ENCODE data around the gene OR8B3.

OR8B3 gene

GRCh38 chr11:124429599-124429998 lies 30.8 kb upstream of the OR8B3 start:
- H3K27ac ChIP-seq (ENCODE audit: low read depth, low read length, poor library complexity, severe bottlenecking), result no peak overlapping the region
- no peaks in the 10 kb centered on the region for H4K20me1 ChIP-seq (ENCODE audit: insufficient read depth, low read length)
- H3K9me2 ChIP-seq (ENCODE audit: low read depth, low read length), result no peaks in the 10 kb centered on the region
- no peaks in the 10 kb centered on the region for H3K4me1 ChIP-seq (ENCODE audit: insufficient read depth, low read length, severe bottlenecking)
- no peak overlapping the region for H3K9ac ChIP-seq (ENCODE audit: low read length)
- no peaks in the 10 kb centered on the region for H3K9me3 ChIP-seq (ENCODE audit: low read length)
- no peak overlapping the region for H3K4me3 ChIP-seq (ENCODE audit: low read depth, low read length, poor library complexity, severe bottlenecking)
- no peaks in the 10 kb centered on the region for H3K27me3 ChIP-seq (ENCODE audit: insufficient read depth, low read length)
- H3K4me2 ChIP-seq (ENCODE audit: low read length), result no peak overlapping the region
- no peaks in the 10 kb centered on the region for H3K79me2 ChIP-seq (ENCODE audit: insufficient read depth, low read length)
- H2AFZ ChIP-seq (ENCODE audit: low read length), result no peak overlapping the region
- TF ChIP-seq CTCF (IDR thresholded peaks at IDR 0.05; ENCODE audit: low read length) (no peak), EZH2 (IDR thresholded peaks at IDR 0.05; ENCODE audit: borderline replicate concordance, low read length) (no peak)
- H3F3A ChIP-seq (ENCODE audit: insufficient read depth, low read length), result no peaks in the 10 kb centered on the region
- no peaks in the 10 kb centered on the region for H3K36me3 ChIP-seq (ENCODE audit: insufficient read depth, low read length)

- H3K9me2 ChIP-seq (ENCODE audit: low read depth, low read length), result no peaks in the 10 kb centered on the region
- TF ChIP-seq EZH2 (IDR thresholded peaks at IDR 0.05; ENCODE audit: borderline replicate concordance, low read length) (no peak), CTCF (IDR thresholded peaks at IDR 0.05; ENCODE audit: low read length) (no peak)
- no peak within 1 kb of the TSS for H3K4me2 ChIP-seq (ENCODE audit: low read length)
- no peak within 1 kb of the TSS for H2AFZ ChIP-seq (ENCODE audit: low read length)
- no peaks in the 10 kb centered on the region for H3K79me2 ChIP-seq (ENCODE audit: insufficient read depth, low read length)
- H4K20me1 ChIP-seq (ENCODE audit: insufficient read depth, low read length), result no peaks in the 10 kb centered on the region
- H3K27ac ChIP-seq (ENCODE audit: low read depth, low read length, poor library complexity, severe bottlenecking), result no peak within 1 kb of the TSS
- H3K4me3 ChIP-seq (ENCODE audit: low read depth, low read length, poor library complexity, severe bottlenecking), result no peak within 1 kb of the TSS
- no peaks in the 10 kb centered on the region for H3K36me3 ChIP-seq (ENCODE audit: insufficient read depth, low read length)
- H3K27me3 ChIP-seq (ENCODE audit: insufficient read depth, low read length), result no peaks in the 10 kb centered on the region
- no peaks in the 10 kb centered on the region for H3K4me1 ChIP-seq (ENCODE audit: insufficient read depth, low read length, severe bottlenecking)
- H3F3A ChIP-seq (ENCODE audit: insufficient read depth, low read length), result no peaks in the 10 kb centered on the region
- no peak within 1 kb of the TSS for H3K9ac ChIP-seq (ENCODE audit: low read length)
- no peaks in the 10 kb centered on the region for H3K9me3 ChIP-seq (ENCODE audit: low read length)
Measured at GRCh38 chr11:124424384-124424921, 25.6 kb upstream of the OR8B3 start, which contains the start of gene OR8B4. TSS of gene OR8B4 (minus strand) at chr11:124424871. CDS start at chr11:124424871, 0 bp downstream.

GRCh38 chr11:124421043-124421442 lies 22.2 kb upstream of the OR8B3 start:
- no peaks in the 10 kb centered on the region for H3K27me3 ChIP-seq (ENCODE audit: insufficient read depth, low read length)
- no peaks in the 10 kb centered on the region for H3K4me1 ChIP-seq (ENCODE audit: insufficient read depth, low read length, severe bottlenecking)
- no peak overlapping the region for H3K4me2 ChIP-seq (ENCODE audit: low read length)
- H3K27ac ChIP-seq (ENCODE audit: low read depth, low read length, poor library complexity, severe bottlenecking), result no peak overlapping the region
- H3F3A ChIP-seq (ENCODE audit: insufficient read depth, low read length), result no peaks in the 10 kb centered on the region
- H3K9me3 ChIP-seq (ENCODE audit: low read length), result no peaks in the 10 kb centered on the region
- H2AFZ ChIP-seq (ENCODE audit: low read length), result no peak overlapping the region
- H3K79me2 ChIP-seq (ENCODE audit: insufficient read depth, low read length), result no peaks in the 10 kb centered on the region
- no peaks in the 10 kb centered on the region for H3K9me2 ChIP-seq (ENCODE audit: low read depth, low read length)
- no peak overlapping the region for H3K4me3 ChIP-seq (ENCODE audit: low read depth, low read length, poor library complexity, severe bottlenecking)
- TF ChIP-seq CTCF (IDR thresholded peaks at IDR 0.05; ENCODE audit: low read length), result no peak
- no peak for TF ChIP-seq EZH2 (IDR thresholded peaks at IDR 0.05; ENCODE audit: borderline replicate concordance, low read length)
- no peak overlapping the region for H3K9ac ChIP-seq (ENCODE audit: low read length)
- H3K36me3 ChIP-seq (ENCODE audit: insufficient read depth, low read length), result no peaks in the 10 kb centered on the region
- H4K20me1 ChIP-seq (ENCODE audit: insufficient read depth, low read length), result no peaks in the 10 kb centered on the region
